ACHN (cell line): ENCODE measurements around the gene KLK10.

Experiments used
- DNase-seq: peaks from one replicate; pipeline ENCODE4 v3.0.0-alpha.2; 2015
- in situ Hi-C: cut with HindIII; loops from 2 replicates; pipeline ENCODE4 v1.10.0; 2017; ENCODE audit warnings: low sequenced_read_pairs, low pct_ligation_motif_present, low pct_unique_long_range_greater_than_20kb

The KLK10 gene

GRCh38 chr19:51019544-51019925, at the start of gene KLK10:
Gene KLK10, minus strand, starts transcription at chr19:51019709. Its CDS starts 579 bp downstream, at chr19:51019130.
- no peak for DNase-seq
- in situ Hi-C loops = no loop called here

- in situ Hi-C loops = no loop called here
- no peak for DNase-seq
These were observed 47.1 kb upstream of the KLK10 start for GRCh38 chr19:51066393-51067186.

- in situ Hi-C loops = no loop called here
These were observed 45.9 kb upstream of the KLK10 start for GRCh38 chr19:51065221-51065960.

GRCh38 chr19:51064534-51065220, 45.2 kb upstream of the KLK10 start, which contains the start of gene KLK13:
Gene KLK13, minus strand, starts transcription at chr19:51065092. Its CDS starts 25 bp downstream, at chr19:51065067.
- in situ Hi-C loops = no loop called here
- DNase-seq = peak; percentile 1

More at GRCh38 chr19:51065221-51065960, 45.9 kb upstream of the KLK10 start:
- no peak for DNase-seq

- in situ Hi-C loops = no loop called here
- DNase-seq = no peak
These were observed 44.2 kb upstream of the KLK10 start for GRCh38 chr19:51063664-51064063.

GRCh38 chr19:51060973-51061372, 41.5 kb upstream of the KLK10 start:
- in situ Hi-C loops = no loop called here
- no peak for DNase-seq

GRCh38 chr19:51060336-51060735, 40.8 kb upstream of the KLK10 start:
- no peak for DNase-seq

GRCh38 chr19:51059715-51060114, 40.2 kb upstream of the KLK10 start:
- in situ Hi-C loops = no loop called here
- no peak for DNase-seq

More at GRCh38 chr19:51060336-51060735, 40.8 kb upstream of the KLK10 start:
- in situ Hi-C loops = no loop called here

- no peak for DNase-seq
- in situ Hi-C loops = no loop called here
These were observed 36.4 kb upstream of the KLK10 start for GRCh38 chr19:51055866-51056265.

GRCh38 chr19:51047031-51047335, 27.5 kb upstream of the KLK10 start:
- DNase-seq = no peak
- in situ Hi-C loops = no loop called here

- in situ Hi-C loops = no loop called here
- no peak for DNase-seq
These were observed 24.8 kb upstream of the KLK10 start for GRCh38 chr19:51044327-51044726.

- in situ Hi-C loops = no loop called here
- no peak for DNase-seq
These were observed 24.0 kb upstream of the KLK10 start for GRCh38 chr19:51043497-51043896.

- no peak for DNase-seq
- in situ Hi-C loops = no loop called here
These were observed 20.6 kb upstream of the KLK10 start for GRCh38 chr19:51040151-51040550.

- in situ Hi-C loops = no loop called here
These were observed 17.0 kb upstream of the KLK10 start for GRCh38 chr19:51036519-51036918.

GRCh38 chr19:51034704-51035103, 15.2 kb upstream of the KLK10 start, which contains the start of gene KLK12:
Gene KLK12, minus strand, starts transcription at chr19:51035002. Its CDS starts 381 bp downstream, at chr19:51034621.
- DNase-seq = no peak
- in situ Hi-C loops = no loop called here

More at GRCh38 chr19:51036519-51036918, 17.0 kb upstream of the KLK10 start:
- DNase-seq = no peak

GRCh38 chr19:51031880-51032225, 12.3 kb upstream of the KLK10 start:
- in situ Hi-C loops = no loop called here
- no peak for DNase-seq

- DNase-seq = no peak
- in situ Hi-C loops = no loop called here
These were observed 11.8 kb upstream of the KLK10 start for GRCh38 chr19:51031220-51031879.

- in situ Hi-C loops = no loop called here
- DNase-seq = no peak
These were observed 11.1 kb upstream of the KLK10 start for GRCh38 chr19:51030631-51031030.

- no peak for DNase-seq
- in situ Hi-C loops = no loop called here
These were observed 10.2 kb upstream of the KLK10 start for GRCh38 chr19:51029718-51030117.
